ENCODE data around the gene MRPL43. TPM values are rescaled to one million over a fixed set of nuclear protein-coding genes. Genes with fewer than 3 reads are reported as not detected.

Gene MRPL43
- total RNA-seq, result 10 to 100 TPM; 57.3 to 86.7 (median 65.3) TPM

- TF ChIP-seq CTCF (IDR thresholded peaks at IDR 0.05; ENCODE audit: low read depth), result no peak
Measured at GRCh38 chr10:100986952-100987684, at the start of gene MRPL43, which contains the start of gene TWNK. TSS of gene MRPL43 (minus strand) at chr10:100987497. CDS start at chr10:100987443, 54 bp downstream. TSS of gene TWNK (plus strand) at chr10:100987543. CDS start at chr10:100988211, 668 bp downstream.

- no peak for TF ChIP-seq CTCF (IDR thresholded peaks at IDR 0.05; ENCODE audit: low read depth)
Measured at GRCh38 chr10:101036726-101037125, 49.4 kb upstream of the MRPL43 start.

DNA sequence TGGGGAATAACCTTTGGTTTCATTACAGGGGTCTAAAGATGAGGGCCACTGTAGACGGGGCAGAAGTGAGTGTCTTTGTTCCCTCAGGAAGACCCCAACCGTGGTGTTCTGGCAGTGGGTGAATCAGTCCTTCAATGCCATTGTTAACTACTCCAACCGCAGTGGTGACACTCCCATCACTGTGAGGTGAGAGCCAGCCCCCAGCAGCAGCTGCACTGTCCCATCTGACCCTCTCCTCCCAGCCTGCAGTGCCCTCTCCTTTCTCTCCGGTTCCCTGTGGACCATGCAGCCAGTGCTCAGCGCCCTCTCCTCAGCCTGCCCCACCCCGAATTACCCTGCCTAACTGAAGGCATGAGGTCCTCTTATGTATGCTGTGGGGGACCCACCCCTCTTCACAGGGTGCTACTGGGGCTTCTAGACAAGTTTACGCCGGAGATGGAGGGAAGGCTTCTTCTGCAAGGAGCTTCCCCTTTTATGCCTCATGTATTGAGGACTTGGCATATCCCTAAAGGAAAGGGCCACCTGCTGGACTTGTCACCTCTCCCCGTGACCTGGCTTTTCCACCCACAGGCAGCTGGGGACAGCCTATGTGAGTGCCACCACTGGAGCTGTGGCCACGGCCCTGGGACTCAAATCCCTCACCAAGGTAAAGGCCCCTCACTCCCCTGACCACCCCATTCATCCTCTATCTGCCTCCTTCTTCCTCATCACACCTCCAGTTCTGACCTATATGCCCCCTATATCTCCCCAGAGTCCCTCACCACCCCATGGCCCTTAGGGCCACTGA lies 48.8 kb upstream of the MRPL43 start:
- TF ChIP-seq CTCF (IDR thresholded peaks at IDR 0.05; ENCODE audit: low read depth), result no peak

DNA sequence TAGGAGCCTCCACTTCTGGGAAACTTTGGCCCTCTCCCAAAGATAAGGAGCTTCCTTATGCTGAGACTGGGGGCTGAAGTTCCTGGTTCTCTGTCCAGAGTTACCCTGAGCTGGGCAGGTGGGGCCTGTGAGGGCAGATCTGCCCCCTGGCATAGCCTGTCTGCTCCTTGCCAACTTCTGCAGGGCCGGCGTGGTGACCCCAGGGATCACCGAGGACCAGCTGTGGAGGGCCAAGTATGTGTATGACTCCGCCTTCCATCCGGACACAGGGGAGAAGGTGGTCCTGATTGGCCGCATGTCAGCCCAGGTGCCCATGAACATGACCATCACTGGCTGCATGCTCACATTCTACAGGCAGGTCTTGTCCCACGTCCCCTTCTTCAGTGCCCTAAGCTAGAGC lies 48.0 kb upstream of the MRPL43 start:
- no peak for TF ChIP-seq CTCF (IDR thresholded peaks at IDR 0.05; ENCODE audit: low read depth)

GRCh38 chr10:101033276-101033675 lies 46.0 kb upstream of the MRPL43 start:
- TF ChIP-seq CTCF (IDR thresholded peaks at IDR 0.05; ENCODE audit: low read depth), result no peak

DNA sequence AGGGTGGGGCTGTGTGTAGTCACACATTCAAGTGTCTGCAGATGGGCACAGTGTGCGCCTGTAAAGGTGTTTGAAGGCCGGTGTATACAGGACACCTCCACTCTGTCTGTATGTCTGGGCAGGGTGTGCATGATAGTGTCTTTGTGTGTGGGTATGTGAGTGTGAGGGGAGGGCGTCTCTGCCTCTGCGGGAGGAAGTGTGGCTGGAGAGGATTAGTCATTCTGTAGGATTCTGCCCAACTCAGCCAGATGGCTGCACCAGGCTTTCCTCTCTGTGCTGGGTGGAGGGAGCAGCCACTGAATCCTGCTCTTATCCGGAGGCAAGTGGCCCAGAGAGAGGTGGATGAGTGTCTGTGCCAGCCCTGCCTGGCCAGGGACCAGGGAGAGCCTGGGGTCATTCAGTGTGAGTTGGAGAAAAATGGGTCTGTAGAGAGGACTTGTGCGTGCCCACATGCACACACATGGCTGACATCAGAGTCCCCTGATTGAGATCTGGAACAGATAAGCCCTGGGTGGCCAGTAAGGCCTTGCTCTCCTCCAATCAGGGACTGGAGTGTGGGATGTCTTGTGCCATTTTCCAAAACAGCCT lies 45.4 kb upstream of the MRPL43 start:
- no peak for TF ChIP-seq CTCF (IDR thresholded peaks at IDR 0.05; ENCODE audit: low read depth)

Measured in subcutaneous adipose tissue (tissue), 4 donors.